Activated naive CD4-positive, alpha-beta T cell treated with anti-CD3 and anti-CD28 coated beads, Interleukin-2, amount 50 U/mL, for 72 hours (primary cell): Measurements from ENCODE around the gene FOXF2. TPM values are rescaled to one million over a fixed set of nuclear protein-coding genes. Genes with fewer than 3 reads are reported as not detected.

Experiments
- ATAC-seq, 2 donors: fragments of 150-1000 bp; cut with Tn5 transposase; 2 replicates each; pipeline ENCODE4 v1.10.0; 2021; ENCODE audit warnings: mild to moderate bottlenecking in 2 of 2, moderate library complexity in 2 of 2
- DNase-seq, 2 donors: peaks; one replicate each; pipeline ENCODE4 v3.0.0; 2021 to 2022; ENCODE audit warnings: low spot score in 2 of 2
- H3K27ac Mint-ChIP-seq, 2 donors: one replicate each; pipeline ENCODE4 v1.8.0; 2022; ENCODE audit warnings: mild to moderate bottlenecking in 2 of 2, mixed read lengths in 2 of 2
- H3K36me3 Mint-ChIP-seq, 2 donors: one replicate each; pipeline ENCODE4 v1.8.0; 2022; ENCODE audit warnings: mixed read lengths in 2 of 2
- H3K9me3 Mint-ChIP-seq, 2 donors: one replicate each; pipeline ENCODE4 v1.8.0; 2022; ENCODE audit warnings: mixed read lengths in 2 of 2
- total RNA-seq, 2 donors: library from RNA; stranded (reverse); gene quantifications; one replicate each; pipeline ENCODE4 v1.2.3, GENCODE V29; 2022

Gene FOXF2
- total RNA-seq, 2 donors from 2014 or later = not detected

GRCh38 chr6:1371933-1372332, 17.4 kb upstream of the FOXF2 start:
- no peak for DNase-seq
- Mint-ChIP-seq H3K36me3 (peaks cover 0 to 8% of the 10 kb centered on the region in 2 donors), H3K9me3 (peaks cover 5 to 9% of the 10 kb centered on the region in 2 donors), H3K27ac (no peak overlapping the region)
- no peak for ATAC-seq

GRCh38 chr6:1372690-1373089, 16.7 kb upstream of the FOXF2 start:
- DNase-seq (no peak), ATAC-seq (no peak)
- Mint-ChIP-seq H3K9me3 (peaks cover 5 to 9% of the 10 kb centered on the region in 2 donors), H3K27ac (no peak overlapping the region), H3K36me3 (peaks cover 0 to 11% of the 10 kb centered on the region in 2 donors)

DNA sequence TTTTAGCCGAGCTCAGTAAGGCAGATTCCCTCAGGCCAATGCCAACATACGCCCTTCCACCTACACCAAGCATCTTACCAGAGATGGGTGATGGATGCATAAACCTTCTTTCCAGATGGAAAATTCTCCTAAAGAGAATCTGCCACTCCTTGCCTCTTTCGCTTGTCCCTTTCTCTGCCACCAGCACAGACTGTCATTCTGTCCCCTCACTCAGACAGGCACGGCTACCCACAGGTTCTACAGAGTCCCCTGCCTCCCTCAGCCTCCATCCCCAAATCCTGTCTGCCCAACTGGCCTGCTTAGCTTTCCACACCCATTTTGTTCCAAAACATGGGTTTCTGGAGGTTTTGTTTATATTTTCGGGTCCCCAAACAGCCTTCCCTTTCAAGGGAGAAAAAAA, 12.7 kb upstream of the FOXF2 start:
- peaks cover 0 to 5% of the 10 kb centered on the region in 2 donors for H3K36me3 Mint-ChIP-seq

DNA sequence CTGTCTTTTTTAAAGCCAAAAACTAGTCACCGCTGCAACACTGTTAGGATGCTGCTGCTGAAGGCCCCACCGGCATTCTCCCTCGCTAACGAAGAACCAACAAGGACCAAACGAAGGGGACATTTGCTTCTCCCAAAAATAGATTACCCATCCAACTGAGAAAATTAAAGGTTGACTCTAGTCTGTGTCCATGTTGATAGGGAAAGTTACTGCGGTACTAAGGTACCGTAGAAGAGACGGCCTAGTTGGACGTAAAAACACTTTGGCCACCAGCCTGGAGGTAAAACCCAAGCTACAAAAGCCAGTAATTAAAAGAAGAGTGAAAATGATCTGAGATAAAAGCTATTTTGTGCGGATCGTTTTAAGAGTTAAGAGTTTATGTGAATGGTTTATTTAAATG, 11.8 kb upstream of the FOXF2 start:
- H3K36me3 Mint-ChIP-seq = peaks cover 0 to 5% of the 10 kb centered on the region in 2 donors
- ATAC-seq (no peak), DNase-seq (no peak)
- no peaks in the 10 kb centered on the region for H3K9me3 Mint-ChIP-seq
- H3K27ac Mint-ChIP-seq = no peak overlapping the region

More for the DNA sequence above, 12.7 kb upstream of the FOXF2 start:
- Mint-ChIP-seq H3K9me3 (no peaks in the 10 kb centered on the region), H3K27ac (no peak overlapping the region)
- ATAC-seq (no peak), DNase-seq (no peak)

DNA sequence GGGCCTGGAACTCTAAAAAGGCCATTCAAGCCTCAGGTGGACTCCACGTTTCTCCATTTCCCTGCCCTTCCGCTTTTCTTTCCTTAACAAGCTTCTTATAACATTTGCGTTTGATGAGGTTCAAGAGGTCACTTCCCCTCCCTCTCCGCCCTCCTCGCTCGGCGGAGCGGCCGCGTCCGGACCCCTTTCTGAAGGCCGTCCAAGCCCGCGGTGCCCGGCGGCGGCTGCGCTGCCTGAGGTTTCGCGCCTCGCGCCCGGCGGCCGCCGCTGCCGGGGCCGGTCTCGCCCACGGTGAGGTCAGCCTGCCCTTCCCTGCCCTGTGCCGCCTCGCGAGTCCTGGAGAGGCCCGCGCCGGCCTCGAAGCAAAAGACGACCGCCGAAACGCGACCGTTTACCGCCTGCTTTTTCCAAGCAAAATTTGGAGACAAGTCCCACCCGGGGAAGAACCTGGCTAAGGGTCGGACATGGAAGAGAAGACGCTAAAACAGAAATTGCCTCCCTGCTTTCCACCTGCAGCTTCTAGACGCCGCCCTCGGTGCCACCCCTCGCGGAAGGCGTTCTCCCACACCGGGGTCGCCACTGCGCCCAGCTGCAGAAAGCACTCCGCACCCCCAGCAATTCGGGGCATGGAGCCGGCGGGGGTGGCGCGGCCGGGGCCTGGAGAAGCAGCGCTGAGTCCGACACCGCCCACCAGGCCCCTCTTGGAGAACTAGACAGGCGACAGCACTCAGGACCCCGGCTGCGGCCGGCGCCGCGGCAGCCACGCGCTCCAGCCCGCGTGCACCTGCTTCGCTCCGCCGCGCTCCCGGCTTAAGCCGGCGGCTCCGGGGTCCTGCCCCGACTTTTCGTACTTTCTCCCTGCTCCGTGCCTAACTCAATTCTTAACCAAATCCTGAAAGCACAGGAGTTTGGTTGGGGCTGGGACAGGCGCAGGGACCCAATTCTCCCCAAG, 11.0 kb upstream of the FOXF2 start:
- no peak for ATAC-seq
- Mint-ChIP-seq H3K27ac (no peak overlapping the region), H3K36me3 (peaks cover 0 to 5% of the 10 kb centered on the region in 2 donors), H3K9me3 (no peaks in the 10 kb centered on the region)
- DNase-seq = no peak

GRCh38 chr6:1379017-1379787, 10.2 kb upstream of the FOXF2 start:
- peaks cover 0 to 5% of the 10 kb centered on the region in 2 donors for H3K36me3 Mint-ChIP-seq
- DNase-seq (no peak), ATAC-seq (peak; percentile 39 to 42)
- no peak overlapping the region for H3K27ac Mint-ChIP-seq
- no peaks in the 10 kb centered on the region for H3K9me3 Mint-ChIP-seq

GRCh38 chr6:1379788-1380147, 9.6 kb upstream of the FOXF2 start:
- ATAC-seq = no peak
- H3K9me3 Mint-ChIP-seq = no peaks in the 10 kb centered on the region
- no peak overlapping the region for H3K27ac Mint-ChIP-seq
- no peak for DNase-seq
- peaks cover 0 to 5% of the 10 kb centered on the region in 2 donors for H3K36me3 Mint-ChIP-seq

GRCh38 chr6:1380625-1381427, 8.6 kb upstream of the FOXF2 start:
- H3K36me3 Mint-ChIP-seq = peaks cover 0 to 5% of the 10 kb centered on the region in 2 donors
- H3K27ac Mint-ChIP-seq = no peak overlapping the region
- no peaks in the 10 kb centered on the region for H3K9me3 Mint-ChIP-seq
- ATAC-seq = no peak
- no peak for DNase-seq

GRCh38 chr6:1381481-1382330, 7.7 kb upstream of the FOXF2 start:
- DNase-seq (peak in 1 of 2 donors; percentile 90), ATAC-seq (peak; percentile 75 to 77)
- Mint-ChIP-seq H3K9me3 (no peaks in the 10 kb centered on the region), H3K27ac (no peak overlapping the region), H3K36me3 (peaks cover 0 to 5% of the 10 kb centered on the region in 2 donors)

DNA sequence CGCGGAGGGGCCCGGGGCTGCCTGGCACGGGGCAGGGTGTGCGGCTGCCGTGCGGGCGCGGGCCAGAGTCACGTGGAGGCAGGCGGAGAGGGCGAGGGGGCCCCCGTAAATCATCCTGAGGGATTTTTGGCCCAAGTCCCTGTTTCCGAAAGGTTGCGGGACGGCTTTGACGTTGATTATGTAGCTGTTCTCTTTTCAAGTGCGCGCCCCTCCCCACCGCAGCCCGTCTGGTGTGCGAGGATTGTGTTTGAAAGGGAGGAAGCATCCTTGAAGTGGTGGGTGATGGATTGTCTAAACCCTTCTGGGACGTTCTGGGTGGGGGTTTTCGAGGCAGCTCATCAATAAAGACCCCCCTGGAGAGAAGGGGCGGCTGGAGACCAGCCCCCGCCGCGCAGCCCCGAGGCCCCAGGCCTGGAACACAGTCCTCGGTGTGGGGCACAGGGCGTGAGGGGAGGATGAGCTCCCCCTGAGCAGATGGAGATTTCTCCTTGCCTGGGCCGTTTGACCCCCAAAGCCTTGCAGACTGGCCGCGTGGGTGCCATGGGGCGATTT, 7.0 kb upstream of the FOXF2 start:
- ATAC-seq (no peak), DNase-seq (no peak)
- Mint-ChIP-seq H3K27ac (no peak overlapping the region), H3K36me3 (peaks cover 0 to 4% of the 10 kb centered on the region in 2 donors), H3K9me3 (no peaks in the 10 kb centered on the region)

- no peak for ATAC-seq
- Mint-ChIP-seq H3K36me3 (no peaks in the 10 kb centered on the region), H3K27ac (no peak overlapping the region), H3K9me3 (no peaks in the 10 kb centered on the region)
- no peak for DNase-seq
Observed at GRCh38 chr6:1382883-1383728, 6.3 kb upstream of the FOXF2 start.

DNA sequence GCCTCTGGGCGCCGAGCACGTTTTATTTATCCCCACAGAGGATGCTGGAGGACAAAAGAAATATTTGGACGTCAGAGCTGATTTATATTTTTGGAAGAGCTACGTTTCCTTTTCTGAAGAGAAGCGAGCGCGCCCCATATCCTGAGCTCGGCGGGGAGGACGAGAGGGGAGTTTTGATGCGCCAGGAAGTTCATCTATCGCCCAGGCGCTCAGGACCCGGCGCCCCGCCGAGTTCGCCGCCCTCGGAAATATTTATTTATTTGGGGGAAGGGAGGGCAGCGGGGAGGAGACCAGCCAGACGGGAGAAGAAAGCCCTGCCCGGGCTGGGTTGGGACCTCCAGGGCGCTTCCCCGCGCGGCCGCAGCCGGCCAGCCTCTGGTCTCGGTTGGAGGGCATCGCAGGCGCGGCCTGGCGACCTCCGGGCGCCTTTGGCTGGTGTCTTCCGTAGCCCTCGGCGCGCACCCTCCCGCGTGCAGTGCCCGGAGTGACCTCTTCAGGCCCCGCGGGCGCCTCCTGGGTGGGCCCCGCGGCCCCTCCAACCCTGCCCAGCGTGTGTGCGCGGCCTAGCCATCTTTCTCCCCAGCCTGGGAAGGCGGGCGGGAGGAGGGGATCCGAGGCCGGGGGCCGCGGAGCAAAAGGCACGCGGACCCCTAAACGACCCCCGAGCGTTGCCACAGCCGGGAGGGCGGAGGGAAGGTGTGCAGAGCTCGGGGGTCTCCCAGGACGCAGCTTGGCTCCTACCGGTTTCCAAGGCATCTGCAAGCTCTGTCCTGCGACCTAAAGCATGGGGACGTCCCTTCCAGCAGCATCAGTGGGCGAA, 5.4 kb upstream of the FOXF2 start:
- Mint-ChIP-seq H3K9me3 (no peaks in the 10 kb centered on the region), H3K27ac (peak overlapping the region in 1 of 2 donors; percentile 29), H3K36me3 (no peaks in the 10 kb centered on the region)
- ATAC-seq = no peak
- no peak for DNase-seq

DNA sequence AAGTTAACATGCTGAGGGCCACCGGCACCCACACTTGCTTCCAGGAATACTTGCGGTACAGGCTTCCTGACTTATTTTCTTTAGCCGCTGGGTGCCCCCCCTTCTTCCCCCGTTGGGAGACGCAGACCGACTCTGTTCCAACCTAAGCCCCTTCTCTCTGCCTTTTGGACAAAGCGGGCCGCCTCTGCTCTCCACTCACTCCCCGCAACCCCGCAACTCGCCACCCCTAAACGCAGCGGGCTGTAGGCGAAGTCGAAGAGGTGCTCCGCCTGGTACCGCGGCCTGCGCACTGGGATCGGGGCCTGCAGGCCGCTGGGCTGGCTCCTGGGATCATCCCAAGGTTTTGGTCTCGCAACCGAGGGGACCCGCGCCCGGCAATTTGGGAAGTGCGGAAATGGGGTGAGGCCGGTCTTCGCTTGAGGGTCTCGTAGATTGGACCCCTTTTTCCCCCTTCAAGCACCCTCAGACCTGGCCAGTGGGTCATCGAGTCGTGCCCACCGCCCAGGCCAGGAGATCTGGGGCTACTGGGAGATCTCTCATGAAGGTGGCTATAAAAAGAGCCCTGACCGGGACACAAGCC, 4.7 kb upstream of the FOXF2 start:
- Mint-ChIP-seq H3K36me3 (no peaks in the 10 kb centered on the region), H3K27ac (no peak overlapping the region), H3K9me3 (no peaks in the 10 kb centered on the region)
- ATAC-seq (no peak), DNase-seq (no peak)
